WTC11 (cell line): ENCODE measurements around the gene RBCK1. TPM values are rescaled to one million over a fixed set of nuclear protein-coding genes. Genes with fewer than 3 reads are reported as not detected.

Source experiments
- ATAC-seq: fragments of 200-7000 bp; cut with Tn5 transposase; 2 replicates; pipeline ENCODE4 v1.10.0; 2021; ENCODE audit warnings: mild to moderate bottlenecking, moderate library complexity
- CTCF ChIA-PET: fragments of 300-600 bp; sonication (Branson Sonifier 250); formaldehyde crosslinking; loops from one replicate; lab custom pipeline; 2021; ENCODE audit warnings: antibody characterized with exemption; lab: Charles Lee
- POLR2A ChIA-PET: fragments of 350-600 bp; sonication (Branson Sonifier 250); formaldehyde crosslinking; loops from one replicate; lab custom pipeline; 2021; ENCODE audit warnings: antibody characterized with exemption; lab: Charles Lee
- DNase-seq: peaks from one replicate; pipeline ENCODE4 v3.0.0; 2021; ENCODE audit warnings: low spot score
- H3K27ac Mint-ChIP-seq: 2 replicates; pipeline ENCODE4 v1.8.0; 2021; ENCODE audit warnings: mixed read lengths
- H3K27me3 Mint-ChIP-seq: 2 replicates; pipeline ENCODE4 v1.8.0; 2021; ENCODE audit warnings: low read depth, mild to moderate bottlenecking, moderate library complexity, mixed read lengths
- H3K36me3 Mint-ChIP-seq: 2 replicates; pipeline ENCODE4 v1.8.0; 2021; ENCODE audit warnings: mixed read lengths
- H3K4me1 Mint-ChIP-seq: 2 replicates; pipeline ENCODE4 v1.8.0; 2022; ENCODE audit warnings: mixed read lengths
- H3K4me3 Mint-ChIP-seq: 2 replicates; pipeline ENCODE4 v1.8.0; 2021; ENCODE audit warnings: mild to moderate bottlenecking, moderate library complexity, mixed read lengths
- H3K9me3 Mint-ChIP-seq: 2 replicates; pipeline ENCODE4 v1.8.0; 2021; ENCODE audit warnings: mixed read lengths
- ATF1 ChIP-seq: sonication (generic); formaldehyde crosslinking; IDR thresholded peaks from 2 replicates; pipeline ENCODE4 v1.8.1; 2023; ENCODE audit warnings: mild to moderate bottlenecking, moderate library complexity, missing genetic modification reagents
- CREB1 ChIP-seq: sonication (generic); formaldehyde crosslinking; IDR thresholded peaks from 2 replicates; pipeline ENCODE4 v1.8.0; 2023; ENCODE audit warnings: mild to moderate bottlenecking, missing genetic modification reagents
- FOXK1 ChIP-seq: sonication (generic); formaldehyde crosslinking; IDR thresholded peaks from 2 replicates; pipeline ENCODE4 v1.8.0; 2022; ENCODE audit warnings: mild to moderate bottlenecking, moderate library complexity, missing genetic modification reagents
- FOXP1 ChIP-seq: sonication (generic); formaldehyde crosslinking; IDR thresholded peaks from 2 replicates; pipeline ENCODE4 v1.8.0; 2022; ENCODE audit warnings: missing genetic modification reagents, mild to moderate bottlenecking, moderate library complexity, borderline replicate concordance
- GTF2I ChIP-seq: fragments of 250-450 bp; sonication (Bioruptor Pico); conservative IDR thresholded peaks from 2 replicates; pipeline ENCODE4 v1.4.0; 2021; ENCODE audit warnings: mild to moderate bottlenecking
- HMGA2 ChIP-seq: fragments of 250-450 bp; sonication (Bioruptor Pico); IDR thresholded peaks from 2 replicates; pipeline ENCODE4 v1.4.0; 2021; ENCODE audit warnings: mild to moderate bottlenecking, moderate library complexity
- OVOL2 ChIP-seq: fragments of 250-450 bp; sonication (Bioruptor Pico); IDR thresholded peaks from 2 replicates; pipeline ENCODE4 v1.9.0; 2021; ENCODE audit warnings: mild to moderate bottlenecking, borderline replicate concordance
- SP1 ChIP-seq: sonication (generic); formaldehyde crosslinking; conservative IDR thresholded peaks from 2 replicates; pipeline ENCODE4 v1.8.1; 2022; ENCODE audit warnings: missing genetic modification reagents
- ZNF416 ChIP-seq: fragments of 250-450 bp; sonication (Bioruptor Pico); IDR thresholded peaks from 2 replicates; pipeline ENCODE4 v1.9.0; 2021; ENCODE audit warnings: mild to moderate bottlenecking, inconsistent platforms
- total RNA-seq: library from RNA; stranded (reverse); gene quantifications from 3 replicates; pipeline ENCODE4 v1.2.3, GENCODE V29; 2021
- TF ChIP-seq, protein P1 (sequence below): sonication (generic); formaldehyde crosslinking; IDR thresholded peaks from 2 replicates; pipeline ENCODE4 v1.8.0; 2023; ENCODE audit warnings: mild to moderate bottlenecking, missing genetic modification reagents
- TF ChIP-seq, protein P2 (sequence below): sonication (generic); formaldehyde crosslinking; IDR thresholded peaks from 2 replicates; pipeline ENCODE4 v1.8.1; 2022; ENCODE audit warnings: low read depth, mild to moderate bottlenecking, moderate library complexity, missing genetic modification reagents, borderline replicate concordance
- TF ChIP-seq, protein P3 (sequence below): sonication (generic); formaldehyde crosslinking; IDR thresholded peaks from 2 replicates; pipeline ENCODE4 v1.8.1; 2023; ENCODE audit warnings: mild to moderate bottlenecking, missing genetic modification reagents
- TF ChIP-seq, protein P4 (sequence below): sonication (generic); formaldehyde crosslinking; IDR thresholded peaks from 2 replicates; pipeline ENCODE4 v1.8.0; 2023; ENCODE audit warnings: missing genetic modification reagents
- TF ChIP-seq, protein P5 (sequence below): fragments of 250-450 bp; sonication (Bioruptor Pico); IDR thresholded peaks from 2 replicates; pipeline ENCODE4 v1.9.0; 2021; ENCODE audit warnings: moderate library complexity, mild to moderate bottlenecking, inconsistent platforms, borderline replicate concordance
- TF ChIP-seq, protein P6 (sequence below): fragments of 250-450 bp; sonication (Bioruptor Pico); IDR thresholded peaks from 2 replicates; pipeline ENCODE4 v2.1.2; 2022; ENCODE audit warnings: mild to moderate bottlenecking, moderate library complexity
- TF ChIP-seq, protein P7 (sequence below): sonication (generic); formaldehyde crosslinking; IDR thresholded peaks from 2 replicates; pipeline ENCODE4 v1.8.1; 2023; ENCODE audit warnings: mild to moderate bottlenecking, moderate library complexity, missing genetic modification reagents
- TF ChIP-seq, protein P8 (sequence below): sonication (generic); formaldehyde crosslinking; IDR thresholded peaks from 2 replicates; pipeline ENCODE4 v1.8.1; 2023; ENCODE audit warnings: mild to moderate bottlenecking, missing genetic modification reagents, moderate library complexity
- TF ChIP-seq, protein P9 (sequence below): sonication (generic); formaldehyde crosslinking; IDR thresholded peaks from 2 replicates; pipeline ENCODE4 v1.8.1; 2022; ENCODE audit warnings: low read depth, missing genetic modification reagents, borderline replicate concordance

Gene RBCK1
- total RNA-seq, 1 experiment from 2014 or later: 75.2 TPM

DNA sequence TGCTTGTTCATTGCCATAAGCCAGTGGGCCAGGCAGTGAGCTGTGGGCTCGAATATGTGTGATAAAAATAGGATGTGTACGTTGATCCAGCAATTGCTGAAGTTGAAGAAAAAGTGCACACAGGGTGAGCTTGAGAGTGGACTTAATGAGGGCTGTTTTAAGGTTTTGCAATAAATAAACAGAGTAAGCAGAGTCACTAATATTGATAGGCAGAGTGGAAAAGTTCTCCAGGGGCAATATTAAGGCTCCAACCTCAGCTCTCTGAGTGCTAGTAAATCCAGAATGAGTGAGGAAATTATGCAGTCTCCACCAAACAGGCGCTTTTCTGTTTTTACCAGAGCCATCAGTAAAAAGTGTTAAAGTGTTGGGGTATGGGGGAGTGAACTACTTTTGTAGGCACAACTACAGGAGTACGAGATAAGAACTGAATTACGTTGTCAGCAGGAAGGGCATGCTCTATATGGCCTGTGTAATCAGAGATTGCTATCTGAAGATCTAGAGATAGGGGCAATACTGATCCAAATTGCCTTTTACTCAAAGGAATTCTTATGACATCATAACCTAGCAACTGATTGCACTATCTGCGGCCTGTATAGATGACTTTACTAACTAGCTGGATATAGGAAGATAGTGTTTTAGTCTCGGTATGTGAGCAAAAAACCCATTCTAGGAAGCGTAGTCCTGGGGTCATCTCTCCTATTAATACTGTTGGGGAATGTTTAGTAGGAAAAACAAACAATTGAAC is 61.8 kb downstream of the RBCK1 start:
- no peaks in the 10 kb centered on the region for H3K4me1 Mint-ChIP-seq
- no peak for TF ChIP-seq CREB1 (CRISPR knock-in tag)
- TF ChIP-seq, protein P1, sequence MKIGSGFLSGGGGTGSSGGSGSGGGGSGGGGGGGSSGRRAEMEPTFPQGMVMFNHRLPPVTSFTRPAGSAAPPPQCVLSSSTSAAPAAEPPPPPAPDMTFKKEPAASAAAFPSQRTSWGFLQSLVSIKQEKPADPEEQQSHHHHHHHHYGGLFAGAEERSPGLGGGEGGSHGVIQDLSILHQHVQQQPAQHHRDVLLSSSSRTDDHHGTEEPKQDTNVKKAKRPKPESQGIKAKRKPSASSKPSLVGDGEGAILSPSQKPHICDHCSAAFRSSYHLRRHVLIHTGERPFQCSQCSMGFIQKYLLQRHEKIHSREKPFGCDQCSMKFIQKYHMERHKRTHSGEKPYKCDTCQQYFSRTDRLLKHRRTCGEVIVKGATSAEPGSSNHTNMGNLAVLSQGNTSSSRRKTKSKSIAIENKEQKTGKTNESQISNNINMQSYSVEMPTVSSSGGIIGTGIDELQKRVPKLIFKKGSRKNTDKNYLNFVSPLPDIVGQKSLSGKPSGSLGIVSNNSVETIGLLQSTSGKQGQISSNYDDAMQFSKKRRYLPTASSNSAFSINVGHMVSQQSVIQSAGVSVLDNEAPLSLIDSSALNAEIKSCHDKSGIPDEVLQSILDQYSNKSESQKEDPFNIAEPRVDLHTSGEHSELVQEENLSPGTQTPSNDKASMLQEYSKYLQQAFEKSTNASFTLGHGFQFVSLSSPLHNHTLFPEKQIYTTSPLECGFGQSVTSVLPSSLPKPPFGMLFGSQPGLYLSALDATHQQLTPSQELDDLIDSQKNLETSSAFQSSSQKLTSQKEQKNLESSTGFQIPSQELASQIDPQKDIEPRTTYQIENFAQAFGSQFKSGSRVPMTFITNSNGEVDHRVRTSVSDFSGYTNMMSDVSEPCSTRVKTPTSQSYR: no peak
- TF ChIP-seq GTF2I (CRISPR knock-in tag): no peak
- no peak for TF ChIP-seq SP1
- TF ChIP-seq, protein P2, sequence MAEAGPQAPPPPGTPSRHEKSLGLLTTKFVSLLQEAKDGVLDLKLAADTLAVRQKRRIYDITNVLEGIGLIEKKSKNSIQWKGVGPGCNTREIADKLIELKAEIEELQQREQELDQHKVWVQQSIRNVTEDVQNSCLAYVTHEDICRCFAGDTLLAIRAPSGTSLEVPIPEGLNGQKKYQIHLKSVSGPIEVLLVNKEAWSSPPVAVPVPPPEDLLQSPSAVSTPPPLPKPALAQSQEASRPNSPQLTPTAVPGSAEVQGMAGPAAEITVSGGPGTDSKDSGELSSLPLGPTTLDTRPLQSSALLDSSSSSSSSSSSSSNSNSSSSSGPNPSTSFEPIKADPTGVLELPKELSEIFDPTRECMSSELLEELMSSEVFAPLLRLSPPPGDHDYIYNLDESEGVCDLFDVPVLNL (CRISPR knock-in tag): no peak
- TF ChIP-seq, protein P3, sequence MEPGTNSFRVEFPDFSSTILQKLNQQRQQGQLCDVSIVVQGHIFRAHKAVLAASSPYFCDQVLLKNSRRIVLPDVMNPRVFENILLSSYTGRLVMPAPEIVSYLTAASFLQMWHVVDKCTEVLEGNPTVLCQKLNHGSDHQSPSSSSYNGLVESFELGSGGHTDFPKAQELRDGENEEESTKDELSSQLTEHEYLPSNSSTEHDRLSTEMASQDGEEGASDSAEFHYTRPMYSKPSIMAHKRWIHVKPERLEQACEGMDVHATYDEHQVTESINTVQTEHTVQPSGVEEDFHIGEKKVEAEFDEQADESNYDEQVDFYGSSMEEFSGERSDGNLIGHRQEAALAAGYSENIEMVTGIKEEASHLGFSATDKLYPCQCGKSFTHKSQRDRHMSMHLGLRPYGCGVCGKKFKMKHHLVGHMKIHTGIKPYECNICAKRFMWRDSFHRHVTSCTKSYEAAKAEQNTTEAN: no peak
- no peak for TF ChIP-seq FOXK1 (CRISPR knock-in tag)
- TF ChIP-seq ATF1 (CRISPR knock-in tag): no peak
- TF ChIP-seq, protein P4, sequence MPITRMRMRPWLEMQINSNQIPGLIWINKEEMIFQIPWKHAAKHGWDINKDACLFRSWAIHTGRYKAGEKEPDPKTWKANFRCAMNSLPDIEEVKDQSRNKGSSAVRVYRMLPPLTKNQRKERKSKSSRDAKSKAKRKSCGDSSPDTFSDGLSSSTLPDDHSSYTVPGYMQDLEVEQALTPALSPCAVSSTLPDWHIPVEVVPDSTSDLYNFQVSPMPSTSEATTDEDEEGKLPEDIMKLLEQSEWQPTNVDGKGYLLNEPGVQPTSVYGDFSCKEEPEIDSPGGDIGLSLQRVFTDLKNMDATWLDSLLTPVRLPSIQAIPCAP (CRISPR knock-in tag): no peak
- TF ChIP-seq, protein P5, sequence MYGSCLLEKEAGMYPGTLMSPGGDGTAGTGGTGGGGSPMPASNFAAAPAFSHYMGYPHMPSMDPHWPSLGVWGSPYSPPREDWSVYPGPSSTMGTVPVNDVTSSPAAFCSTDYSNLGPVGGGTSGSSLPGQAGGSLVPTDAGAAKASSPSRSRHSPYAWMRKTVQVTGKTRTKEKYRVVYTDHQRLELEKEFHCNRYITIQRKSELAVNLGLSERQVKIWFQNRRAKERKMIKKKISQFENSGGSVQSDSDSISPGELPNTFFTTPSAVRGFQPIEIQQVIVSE (CRISPR knock-in tag): no peak
- TF ChIP-seq, protein P6, sequence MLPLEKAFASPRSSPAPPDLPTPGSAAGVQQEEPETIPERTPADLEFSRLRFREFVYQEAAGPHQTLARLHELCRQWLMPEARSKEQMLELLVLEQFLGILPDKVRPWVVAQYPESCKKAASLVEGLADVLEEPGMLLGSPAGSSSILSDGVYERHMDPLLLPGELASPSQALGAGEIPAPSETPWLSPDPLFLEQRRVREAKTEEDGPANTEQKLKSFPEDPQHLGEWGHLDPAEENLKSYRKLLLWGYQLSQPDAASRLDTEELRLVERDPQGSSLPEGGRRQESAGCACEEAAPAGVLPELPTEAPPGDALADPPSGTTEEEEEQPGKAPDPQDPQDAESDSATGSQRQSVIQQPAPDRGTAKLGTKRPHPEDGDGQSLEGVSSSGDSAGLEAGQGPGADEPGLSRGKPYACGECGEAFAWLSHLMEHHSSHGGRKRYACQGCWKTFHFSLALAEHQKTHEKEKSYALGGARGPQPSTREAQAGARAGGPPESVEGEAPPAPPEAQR: no peak
- TF ChIP-seq, protein P7, sequence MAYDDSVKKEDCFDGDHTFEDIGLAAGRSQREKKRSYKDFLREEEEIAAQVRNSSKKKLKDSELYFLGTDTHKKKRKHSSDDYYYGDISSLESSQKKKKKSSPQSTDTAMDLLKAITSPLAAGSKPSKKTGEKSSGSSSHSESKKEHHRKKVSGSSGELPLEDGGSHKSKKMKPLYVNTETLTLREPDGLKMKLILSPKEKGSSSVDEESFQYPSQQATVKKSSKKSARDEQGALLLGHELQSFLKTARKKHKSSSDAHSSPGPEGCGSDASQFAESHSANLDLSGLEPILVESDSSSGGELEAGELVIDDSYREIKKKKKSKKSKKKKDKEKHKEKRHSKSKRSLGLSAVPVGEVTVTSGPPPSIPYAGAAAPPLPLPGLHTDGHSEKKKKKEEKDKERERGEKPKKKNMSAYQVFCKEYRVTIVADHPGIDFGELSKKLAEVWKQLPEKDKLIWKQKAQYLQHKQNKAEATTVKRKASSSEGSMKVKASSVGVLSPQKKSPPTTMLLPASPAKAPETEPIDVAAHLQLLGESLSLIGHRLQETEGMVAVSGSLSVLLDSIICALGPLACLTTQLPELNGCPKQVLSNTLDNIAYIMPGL: no peak
- TF ChIP-seq OVOL2 (CRISPR knock-in tag): no peak
- TF ChIP-seq, protein P8, sequence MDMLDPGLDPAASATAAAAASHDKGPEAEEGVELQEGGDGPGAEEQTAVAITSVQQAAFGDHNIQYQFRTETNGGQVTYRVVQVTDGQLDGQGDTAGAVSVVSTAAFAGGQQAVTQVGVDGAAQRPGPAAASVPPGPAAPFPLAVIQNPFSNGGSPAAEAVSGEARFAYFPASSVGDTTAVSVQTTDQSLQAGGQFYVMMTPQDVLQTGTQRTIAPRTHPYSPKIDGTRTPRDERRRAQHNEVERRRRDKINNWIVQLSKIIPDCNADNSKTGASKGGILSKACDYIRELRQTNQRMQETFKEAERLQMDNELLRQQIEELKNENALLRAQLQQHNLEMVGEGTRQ (CRISPR knock-in tag): no peak
- TF ChIP-seq, protein P9, sequence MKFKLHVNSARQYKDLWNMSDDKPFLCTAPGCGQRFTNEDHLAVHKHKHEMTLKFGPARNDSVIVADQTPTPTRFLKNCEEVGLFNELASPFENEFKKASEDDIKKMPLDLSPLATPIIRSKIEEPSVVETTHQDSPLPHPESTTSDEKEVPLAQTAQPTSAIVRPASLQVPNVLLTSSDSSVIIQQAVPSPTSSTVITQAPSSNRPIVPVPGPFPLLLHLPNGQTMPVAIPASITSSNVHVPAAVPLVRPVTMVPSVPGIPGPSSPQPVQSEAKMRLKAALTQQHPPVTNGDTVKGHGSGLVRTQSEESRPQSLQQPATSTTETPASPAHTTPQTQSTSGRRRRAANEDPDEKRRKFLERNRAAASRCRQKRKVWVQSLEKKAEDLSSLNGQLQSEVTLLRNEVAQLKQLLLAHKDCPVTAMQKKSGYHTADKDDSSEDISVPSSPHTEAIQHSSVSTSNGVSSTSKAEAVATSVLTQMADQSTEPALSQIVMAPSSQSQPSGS (CRISPR knock-in tag): no peak
- TF ChIP-seq FOXP1: no peak
- TF ChIP-seq ZNF416: no peak
- no peak for TF ChIP-seq HMGA2
- POLR2A ChIA-PET: no interaction called here
- CTCF ChIA-PET: interaction anchor here (0.6 kb wide), 1 partner anchor 8 kb away, joined by 5 read pairs; no protein-coding TSS in a partner anchor
- H3K4me3 Mint-ChIP-seq: no peak overlapping the region
- H3K27ac Mint-ChIP-seq: no peak overlapping the region
- DNase-seq (no peak), ATAC-seq (no peak)
- H3K27me3 Mint-ChIP-seq: peaks cover 65% of the 10 kb centered on the region
- H3K36me3 Mint-ChIP-seq: peaks cover 61% of the 10 kb centered on the region
- H3K9me3 Mint-ChIP-seq: peaks cover 78% of the 10 kb centered on the region
